K562 treated with DMSO at 1 percent for 12 hours (cell line): ENCODE measurements around the gene SLC39A1. TPM values are rescaled to one million over a fixed set of nuclear protein-coding genes. Genes with fewer than 3 reads are reported as not detected.

Experiments used
- total RNA-seq: library from RNA; unstranded; fragments of 300-600 nt; gene quantifications from 2 replicates; pipeline ENCODE4 v1.2.3, GENCODE V29; 2022; ENCODE audit not compliant: insufficient read depth

Gene SLC39A1, protein sequence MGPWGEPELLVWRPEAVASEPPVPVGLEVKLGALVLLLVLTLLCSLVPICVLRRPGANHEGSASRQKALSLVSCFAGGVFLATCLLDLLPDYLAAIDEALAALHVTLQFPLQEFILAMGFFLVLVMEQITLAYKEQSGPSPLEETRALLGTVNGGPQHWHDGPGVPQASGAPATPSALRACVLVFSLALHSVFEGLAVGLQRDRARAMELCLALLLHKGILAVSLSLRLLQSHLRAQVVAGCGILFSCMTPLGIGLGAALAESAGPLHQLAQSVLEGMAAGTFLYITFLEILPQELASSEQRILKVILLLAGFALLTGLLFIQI
- 61.1 and 72.1 TPM in 2 replicates for total RNA-seq

DNA sequence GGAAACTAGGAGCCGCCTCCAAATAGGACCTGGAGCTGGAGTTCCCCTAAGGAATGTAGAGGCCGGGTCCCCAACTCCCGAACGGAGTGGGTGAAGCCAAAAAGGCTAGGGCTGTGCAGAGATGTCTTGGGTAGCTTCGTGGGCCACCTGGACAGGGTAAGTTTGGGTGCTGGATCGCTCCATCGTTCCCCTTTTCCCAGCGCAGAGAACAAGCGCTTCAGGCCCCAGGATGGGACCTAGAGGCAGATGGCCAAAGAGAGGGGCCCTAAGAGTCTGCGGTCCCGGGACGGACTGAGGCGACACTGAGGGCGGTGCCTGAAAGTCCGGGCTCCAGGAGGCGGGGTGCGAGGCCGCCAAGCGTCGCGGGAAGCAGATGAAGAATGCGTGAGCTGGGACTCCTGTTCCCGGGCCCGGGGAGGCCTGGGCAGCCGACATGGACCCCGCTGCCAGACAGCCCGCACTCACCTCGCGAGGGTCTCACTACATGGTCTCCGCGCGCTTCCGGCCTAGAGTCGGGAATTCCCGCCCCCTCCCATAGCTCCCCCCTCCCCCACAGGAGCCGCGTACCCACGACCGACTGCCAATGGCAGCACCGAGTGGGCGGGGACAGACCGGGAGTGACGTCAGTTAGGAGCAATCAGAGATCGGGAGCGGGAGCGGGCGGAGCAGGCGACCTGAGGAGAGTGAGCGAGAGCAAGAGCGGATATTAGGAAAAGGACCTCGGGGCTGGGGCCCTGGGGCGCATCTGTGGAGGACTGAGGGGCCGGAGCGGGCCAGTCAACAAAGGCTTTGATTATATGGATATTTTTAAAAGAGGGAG lies at the start of gene SLC39A1:
TSS of gene SLC39A1 (minus strand) at position 508 of the 820 bp plus-strand sequence. CDS start 822 bp downstream, outside the sequence.

DNA sequence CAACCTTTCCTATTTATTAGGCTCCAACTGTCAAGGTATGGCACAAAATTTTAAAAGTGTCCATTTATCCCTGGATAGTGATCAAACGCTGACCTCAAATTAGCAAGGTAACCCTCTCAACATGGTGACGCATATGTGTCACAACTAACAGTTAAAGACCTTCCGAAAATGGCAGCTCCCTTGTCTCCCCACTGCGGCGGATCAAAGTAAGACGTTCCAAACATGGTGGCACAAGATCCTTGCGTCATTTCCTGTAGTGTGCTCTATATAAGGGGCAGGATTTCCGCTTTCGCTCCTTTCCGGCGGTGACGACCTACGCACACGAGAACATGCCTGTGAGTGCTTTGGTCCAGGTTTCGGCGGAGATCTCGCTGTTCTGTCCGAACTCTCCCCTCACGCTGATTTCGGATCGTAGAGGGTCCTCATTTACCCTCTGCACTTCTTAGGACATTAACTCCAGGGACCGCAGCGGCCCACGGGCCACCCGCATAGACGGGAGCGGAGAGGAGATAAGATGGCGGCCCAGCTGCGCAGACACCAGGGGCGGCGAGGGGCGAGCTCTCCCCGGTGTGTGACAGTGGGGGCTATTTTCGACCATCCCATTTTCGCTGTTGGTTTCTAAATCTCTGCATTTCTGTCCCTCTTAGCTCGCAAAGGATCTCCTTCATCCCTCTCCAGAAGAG lies 27.3 kb upstream of the SLC39A1 start, which contains the start of gene RPS27:
TSS of gene RPS27 (plus strand) at position 295 of the 683 bp plus-strand sequence. CDS start at position 330, 35 bp downstream.

DNA sequence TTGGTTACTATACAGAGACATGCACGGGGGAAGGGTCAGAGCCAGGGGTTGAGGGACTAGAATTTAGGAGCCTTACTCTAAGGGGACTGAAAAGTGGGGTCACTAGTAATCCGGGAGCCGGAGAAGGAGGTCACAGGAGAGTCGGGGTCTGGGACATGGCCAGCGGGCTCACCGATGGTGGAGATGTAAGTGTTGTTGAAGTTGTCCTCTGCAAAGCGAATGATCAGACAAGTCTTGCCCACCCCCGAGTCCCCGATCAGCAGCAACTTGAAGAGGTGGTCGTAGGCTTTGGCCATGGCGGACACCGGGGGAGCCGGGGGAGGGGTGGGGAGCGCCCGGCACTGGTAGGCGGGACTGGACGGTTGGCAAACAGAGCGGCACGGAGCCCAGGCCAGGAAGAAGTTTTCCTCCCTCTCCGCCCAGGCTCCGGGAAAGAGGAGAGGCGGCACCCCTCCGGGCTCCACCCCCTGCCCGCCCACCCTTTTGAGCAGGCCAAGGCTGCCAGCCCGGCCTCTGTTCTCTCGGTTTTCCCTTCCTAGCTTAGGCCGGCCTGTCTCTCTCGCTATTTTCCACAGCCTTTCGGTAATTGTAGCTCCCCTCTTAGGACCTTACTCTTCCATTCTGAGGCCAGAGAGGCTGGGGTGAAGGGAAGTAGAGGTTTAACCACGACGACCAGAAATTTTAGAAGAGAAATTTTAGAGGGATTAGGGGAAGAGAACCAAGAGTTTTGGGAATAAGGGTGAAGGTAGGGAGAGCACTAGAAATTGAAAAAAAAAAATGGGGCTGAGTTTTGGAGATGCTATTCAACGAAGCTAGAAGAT lies 22.8 kb upstream of the SLC39A1 start, which contains the start of gene RAB13:
TSS of gene RAB13 (minus strand) at position 399 of the 821 bp plus-strand sequence. CDS start at position 296, 103 bp downstream.

DNA sequence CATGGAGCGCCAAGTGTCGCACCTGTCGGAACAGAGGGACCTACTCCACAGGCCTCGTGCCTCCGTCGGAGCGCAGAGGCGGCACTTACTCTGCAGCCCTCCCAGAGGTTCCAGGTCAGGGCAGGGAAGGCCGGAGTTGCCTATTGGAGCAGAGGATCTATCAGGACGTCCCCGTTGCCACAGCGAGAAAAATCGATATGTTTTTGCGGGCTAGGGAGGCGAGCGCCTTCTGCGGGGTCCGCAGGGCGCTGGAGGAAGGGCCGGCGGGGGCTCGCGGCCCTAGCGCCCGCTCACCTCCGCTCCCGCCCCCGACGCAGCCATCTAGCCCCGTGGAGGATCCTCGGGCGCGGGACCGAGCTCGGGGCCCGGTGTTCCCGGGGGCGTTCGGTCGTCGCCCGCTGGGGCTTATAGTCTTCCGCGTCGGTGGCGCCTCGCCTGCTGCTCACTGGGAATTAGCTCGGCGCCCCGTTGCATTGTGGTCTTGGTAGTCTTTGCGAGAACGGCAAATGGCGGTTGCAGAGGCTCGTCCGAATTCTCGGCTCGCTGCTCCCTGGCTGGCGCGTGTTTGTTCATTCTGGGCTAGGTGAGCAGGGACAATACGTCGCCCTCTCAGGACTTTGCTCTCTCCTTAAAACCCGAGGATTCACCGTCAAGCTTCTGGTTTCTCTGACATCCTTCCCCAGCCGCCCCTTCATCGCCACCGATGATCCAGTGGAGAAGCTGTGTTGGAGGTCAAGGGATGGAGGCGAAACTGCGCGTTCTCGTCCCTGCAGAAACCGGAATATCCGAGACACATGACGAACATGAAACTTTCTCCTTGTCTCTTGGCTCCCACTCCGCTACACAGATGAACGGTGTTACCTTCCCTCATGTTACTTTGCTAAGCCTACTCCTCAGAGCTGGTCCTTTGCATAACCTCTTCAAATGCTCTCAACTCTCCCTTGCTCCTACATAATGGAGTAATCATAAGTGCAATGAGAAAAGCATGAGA lies 14.2 kb upstream of the SLC39A1 start, which contains the start of gene JTB:
TSS of gene JTB (minus strand) at position 425 of the 991 bp plus-strand sequence. CDS start at position 3, 422 bp downstream.

DNA sequence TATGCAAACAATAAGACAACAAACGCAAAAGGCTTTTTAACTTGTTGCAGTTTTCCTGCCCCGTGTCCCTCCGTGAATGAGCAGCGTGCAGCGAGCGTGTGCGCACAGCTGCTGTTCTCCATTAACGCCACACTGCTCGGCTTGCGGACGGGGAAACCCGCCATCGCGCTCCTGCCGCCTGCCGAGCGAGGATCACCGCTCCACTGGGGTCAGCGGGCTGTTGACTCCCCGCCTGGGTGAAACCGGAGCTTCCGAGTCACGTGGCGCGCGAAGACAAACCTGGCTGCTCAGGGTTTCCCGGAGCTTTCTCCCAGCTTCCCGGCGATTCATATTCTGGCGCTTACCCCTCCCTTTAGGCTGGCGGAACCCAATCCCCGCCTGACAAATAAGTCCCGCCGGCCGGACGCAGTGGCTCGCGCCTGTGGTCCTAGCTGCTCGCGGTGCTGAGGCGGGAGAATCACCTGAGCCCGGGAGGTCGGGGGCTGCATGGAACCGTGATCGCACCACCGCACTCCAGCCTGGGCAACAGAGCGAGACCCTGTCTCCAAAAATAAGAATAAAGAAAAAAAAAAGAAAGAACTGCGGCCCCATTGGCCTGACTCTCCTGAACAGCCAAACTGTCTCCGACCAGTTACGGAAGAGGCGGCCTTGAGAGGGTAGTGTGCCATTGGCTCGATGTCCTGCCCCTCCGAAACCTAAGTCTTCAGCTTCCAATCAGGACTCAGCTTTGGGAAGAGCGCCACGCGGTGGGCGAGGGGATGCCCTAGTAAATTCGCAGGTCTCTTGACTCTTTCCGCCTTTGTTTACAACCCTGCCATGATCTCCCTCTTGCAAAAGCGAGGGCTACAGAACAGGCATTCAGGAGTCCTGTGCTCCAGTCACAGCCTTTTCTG lies 4.0 kb upstream of the SLC39A1 start, which contains the start of gene CREB3L4:
TSS of gene CREB3L4 (plus strand) at position 796 of the 893 bp plus-strand sequence. CDS start 624 bp downstream, outside the sequence.

DNA sequence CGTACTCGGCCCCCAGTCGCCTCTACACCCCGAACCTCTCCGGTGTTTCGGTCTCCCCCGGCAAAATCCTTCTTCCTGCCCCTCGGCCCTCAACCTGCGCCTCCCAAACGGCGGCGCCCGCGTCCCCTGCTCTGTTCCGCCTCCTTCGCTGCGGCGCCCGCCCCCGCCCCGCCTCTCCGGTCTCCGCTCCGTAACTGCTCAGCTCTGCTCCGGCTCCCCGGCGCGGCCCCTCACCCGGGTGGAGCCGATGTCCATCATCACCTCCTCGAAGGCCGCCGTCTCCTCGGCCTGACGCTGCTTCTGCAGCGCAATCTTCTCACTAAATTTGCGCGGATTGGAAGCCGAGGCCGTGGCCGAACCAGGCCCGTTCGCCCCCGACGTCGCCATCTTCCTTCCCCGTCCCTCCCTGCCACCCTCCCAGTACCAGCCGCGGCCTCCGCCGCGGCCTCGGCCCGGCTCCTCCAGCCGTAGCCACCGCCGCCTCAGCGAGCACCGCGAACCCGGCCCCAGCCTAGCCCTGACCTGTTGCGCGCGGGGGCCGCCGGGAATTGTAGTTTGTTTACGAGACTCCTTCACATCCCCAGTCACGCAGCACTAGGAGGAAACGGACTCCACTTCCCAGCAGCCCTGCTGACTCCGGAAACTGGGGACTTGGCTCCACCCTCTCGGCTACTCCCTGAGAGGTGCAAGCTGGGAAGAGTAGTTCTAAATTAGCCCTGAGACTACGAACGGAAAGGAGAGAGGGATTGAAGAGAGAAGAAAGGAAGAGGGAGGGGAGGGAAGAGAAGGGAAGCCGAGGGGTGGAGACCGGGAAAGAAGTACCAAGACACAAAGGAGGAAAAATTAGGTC lies 5.0 kb downstream of the SLC39A1 start, which contains the start of gene CRTC2:
TSS of gene CRTC2 (minus strand) at position 502 of the 850 bp plus-strand sequence. CDS start at position 387, 115 bp downstream.

DNA sequence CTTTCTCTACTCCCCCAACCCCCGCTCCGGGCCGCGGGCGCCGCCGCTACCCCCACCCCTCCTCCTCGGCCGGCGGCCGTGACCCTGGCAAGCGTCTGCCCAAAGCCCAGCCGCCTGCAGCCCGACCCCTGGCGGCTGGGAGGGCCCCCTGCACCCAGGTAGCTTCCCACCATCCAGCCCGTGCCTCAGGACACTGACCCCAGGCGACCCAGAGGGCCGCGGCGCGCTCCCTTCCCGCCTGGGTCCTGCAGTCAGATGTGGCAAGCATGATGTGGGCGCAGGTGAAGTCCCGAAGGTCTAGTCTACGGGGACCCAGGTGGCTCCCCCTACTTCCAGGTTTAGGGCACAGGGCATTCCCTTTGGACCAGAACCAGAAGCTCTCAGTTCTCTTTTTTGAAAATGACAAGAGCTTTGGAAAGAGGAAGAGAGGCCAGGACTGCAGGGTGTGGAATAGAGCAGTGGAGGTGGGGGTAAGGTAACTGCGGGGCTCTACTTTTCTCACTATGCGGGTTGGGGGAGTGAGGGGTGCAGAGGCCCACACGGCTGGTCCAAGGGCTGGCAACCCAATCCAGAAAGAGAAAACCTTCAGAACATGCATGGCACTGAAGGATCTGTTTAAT lies 16.6 kb downstream of the SLC39A1 start, which contains the start of gene DENND4B:
TSS of gene DENND4B (minus strand) at position 97 of the 620 bp plus-strand sequence. CDS start 2,344 bp downstream, outside the sequence.

DNA sequence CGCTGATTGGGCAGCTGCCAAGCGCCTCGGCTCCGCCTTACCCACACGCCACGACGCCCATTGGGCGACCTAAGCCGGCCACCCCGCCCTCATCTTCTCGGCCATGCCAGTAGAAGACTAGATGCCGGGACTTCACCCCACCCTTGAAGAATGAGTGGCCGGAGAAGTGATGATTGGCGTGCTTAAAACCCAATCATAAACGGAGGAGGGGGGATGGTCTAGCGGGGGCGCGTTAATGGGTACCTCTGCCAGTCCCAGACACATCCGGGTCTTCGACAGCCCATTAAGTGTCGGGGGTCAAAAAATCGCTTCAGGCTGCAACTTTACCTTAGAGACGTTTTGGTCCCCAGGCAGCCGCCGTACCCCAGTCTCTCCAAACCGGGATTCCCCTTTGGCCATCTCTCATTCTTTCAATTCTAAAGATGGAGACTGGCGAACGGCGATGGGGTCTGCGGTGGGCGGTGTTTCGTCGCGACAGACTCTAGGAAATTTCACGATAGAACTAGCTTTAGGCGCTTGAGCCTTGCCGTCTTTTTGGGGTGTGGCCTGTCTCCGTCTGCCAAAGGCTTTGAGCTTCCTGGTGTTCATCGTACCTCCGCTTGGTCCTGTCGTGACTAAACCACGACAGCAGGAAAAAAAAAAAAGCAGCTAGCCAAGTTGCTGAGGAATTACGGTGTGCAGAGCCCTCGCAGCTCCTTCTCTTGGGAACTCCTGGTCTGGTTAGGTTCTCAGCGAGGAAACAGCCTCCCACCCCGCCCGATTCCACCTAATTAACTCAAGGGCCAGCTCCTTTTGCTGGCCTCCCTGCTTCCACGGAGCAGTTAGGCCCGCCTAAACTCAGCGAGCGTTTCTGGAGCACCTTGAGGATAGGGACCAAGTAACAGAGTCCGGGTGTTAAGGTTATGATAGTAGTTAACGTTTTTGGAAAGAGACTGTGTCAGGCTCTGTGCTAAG lies 40.1 kb downstream of the SLC39A1 start, which contains the start of gene GATAD2B:
TSS of gene GATAD2B (minus strand) at position 1 of the 954 bp plus-strand sequence. CDS start 94,625 bp downstream, outside the sequence.

Other genes with a start within 250 kb of the SLC39A1 start
- 11.0 and 33.4 TPM in 2 replicates for gene INTS3, start 235.5 kb downstream of the SLC39A1 start, total RNA-seq
- gene SLC27A3, start 188.1 kb downstream of the SLC39A1 start, total RNA-seq = 7.4 and 8.9 TPM in 2 replicates
- gene GATAD2B, start 40.6 kb downstream of the SLC39A1 start, total RNA-seq = 3.2 and 15.7 TPM in 2 replicates
- 26.8 and 51.8 TPM in 2 replicates for gene DENND4B, start 16.8 kb downstream of the SLC39A1 start, total RNA-seq
- gene CRTC2, start 4.9 kb downstream of the SLC39A1 start, total RNA-seq = 25.2 and 47.4 TPM in 2 replicates
- 19.6 and 25.0 TPM in 2 replicates for gene CREB3L4, start 4.4 kb upstream of the SLC39A1 start, total RNA-seq
- 229 and 282 TPM in 2 replicates for gene JTB, start 14.1 kb upstream of the SLC39A1 start, total RNA-seq
- 135 and 137 TPM in 2 replicates for gene RAB13, start 22.8 kb upstream of the SLC39A1 start, total RNA-seq
- gene RPS27, start 27.2 kb upstream of the SLC39A1 start, total RNA-seq = 12,759 and 17,598 TPM in 2 replicates
- not detected in 2 replicates for gene NUP210L, start 191.5 kb upstream of the SLC39A1 start, total RNA-seq
- 228 and 361 TPM in 2 replicates for gene TPM3, start 228.6 kb upstream of the SLC39A1 start, total RNA-seq
- not detected in 2 replicates for gene CFAP141, start 242.8 kb upstream of the SLC39A1 start, total RNA-seq